ENCODE measurements around the gene HP. TPM values are rescaled to one million over a fixed set of nuclear protein-coding genes. Genes with fewer than 3 reads are reported as not detected.

Gene HP
- total RNA-seq, 4 donors from 2014 or later: 1.9 TPM; not detected in 3

GRCh38 chr16:72044825-72045359 lies 9.4 kb upstream of the HP start:
- 91 to 100% methylated on average over 1 to 2 of the region's 2 CpGs for WGBS, 2 donors (ENCODE audit: low coverage in 1 of 2)
- H3K4me3 ChIP-seq: no peak overlapping the region
- H3K27ac ChIP-seq: no peak overlapping the region
- no peak for TF ChIP-seq POLR2AphosphoS5 (IDR thresholded peaks at IDR 0.05)
- no peak for TF ChIP-seq POLR2A (IDR thresholded peaks at IDR 0.05)
- no peak for TF ChIP-seq CTCF (IDR thresholded peaks at IDR 0.05)
- TF ChIP-seq EP300 (IDR thresholded peaks at IDR 0.05; ENCODE audit: low read depth): no peak
- no peaks in the 10 kb centered on the region for H3K4me1 ChIP-seq
- no peaks in the 10 kb centered on the region for H3K27me3 ChIP-seq
- in situ Hi-C loops (cut with MboI; ENCODE audit: low pct_ligation_motif_present in 1 of 4, low pct_unique_long_range_greater_than_20kb in 1 of 4, low sequenced_read_pairs in 3 of 4): no loop called here
- DNase-seq: no peak
- H3K36me3 ChIP-seq: peaks cover 0 to 7% (median 0%) of the 10 kb centered on the region in 4 donors
- peaks cover 5 to 7% of the 10 kb centered on the region in 2 donors for H3K9me3 ChIP-seq
- intact Hi-C loops (cut with DNase I; ENCODE audit: low total_unique reads): no loop called here

- TF ChIP-seq POLR2A (IDR thresholded peaks at IDR 0.05) (no peak), POLR2AphosphoS5 (IDR thresholded peaks at IDR 0.05) (no peak), CTCF (IDR thresholded peaks at IDR 0.05) (no peak), EP300 (IDR thresholded peaks at IDR 0.05; ENCODE audit: low read depth) (no peak)
- Histone ChIP-seq H3K4me3 (no peak overlapping the region), H3K9me3 (peaks cover 7% of the 10 kb centered on the region in 2 donors), H3K36me3 (no peaks in the 10 kb centered on the region), H3K27me3 (no peaks in the 10 kb centered on the region), H3K4me1 (no peaks in the 10 kb centered on the region), H3K27ac (no peak overlapping the region)
- no peak for DNase-seq
- in situ Hi-C loops (cut with MboI; ENCODE audit: low pct_ligation_motif_present in 1 of 4, low pct_unique_long_range_greater_than_20kb in 1 of 4, low sequenced_read_pairs in 3 of 4): no loop called here
- intact Hi-C loops (cut with DNase I; ENCODE audit: low total_unique reads): no loop called here
Observed at GRCh38 chr16:72049110-72049509, 5.2 kb upstream of the HP start.

- no peak overlapping the region for H3K27ac ChIP-seq
- H3K27me3 ChIP-seq: no peaks in the 10 kb centered on the region
- no peaks in the 10 kb centered on the region for H3K4me1 ChIP-seq
- in situ Hi-C loops (cut with MboI; ENCODE audit: low pct_ligation_motif_present in 1 of 4, low pct_unique_long_range_greater_than_20kb in 1 of 4, low sequenced_read_pairs in 3 of 4) (no loop called here), intact Hi-C loops (cut with DNase I; ENCODE audit: low total_unique reads) (no loop called here)
- H3K36me3 ChIP-seq: no peaks in the 10 kb centered on the region
- WGBS, 2 donors (ENCODE audit: low coverage in 1 of 2): 85 to 87% methylated on average over 2 to 4 of the region's 4 CpGs
- TF ChIP-seq EP300 (IDR thresholded peaks at IDR 0.05; ENCODE audit: low read depth): no peak
- no peak for TF ChIP-seq CTCF (IDR thresholded peaks at IDR 0.05)
- TF ChIP-seq POLR2A (IDR thresholded peaks at IDR 0.05): no peak
- no peak for TF ChIP-seq POLR2AphosphoS5 (IDR thresholded peaks at IDR 0.05)
- no peak overlapping the region for H3K4me3 ChIP-seq
- peaks cover 7% of the 10 kb centered on the region in 2 donors for H3K9me3 ChIP-seq
- DNase-seq: no peak
Observed at GRCh38 chr16:72050769-72051464, 3.4 kb upstream of the HP start.

GRCh38 chr16:72051818-72052217 lies 2.5 kb upstream of the HP start:
- 80 to 95% methylated on average over 2 of the region's 2 CpGs for WGBS, 2 donors (ENCODE audit: low coverage in 1 of 2)
- Histone ChIP-seq H3K27ac (no peak overlapping the region), H3K36me3 (no peaks in the 10 kb centered on the region), H3K4me1 (no peaks in the 10 kb centered on the region), H3K4me3 (no peak overlapping the region), H3K9me3 (peaks cover 7% of the 10 kb centered on the region in 2 donors), H3K27me3 (no peaks in the 10 kb centered on the region)
- in situ Hi-C loops (cut with MboI; ENCODE audit: low pct_ligation_motif_present in 1 of 4, low pct_unique_long_range_greater_than_20kb in 1 of 4, low sequenced_read_pairs in 3 of 4): no loop called here
- TF ChIP-seq CTCF (IDR thresholded peaks at IDR 0.05): no peak
- no peak for TF ChIP-seq POLR2A (IDR thresholded peaks at IDR 0.05)
- no peak for TF ChIP-seq EP300 (IDR thresholded peaks at IDR 0.05; ENCODE audit: low read depth)
- DNase-seq: no peak
- intact Hi-C loops (cut with DNase I; ENCODE audit: low total_unique reads): no loop called here
